Measurements from ENCODE around the gene NOTCH4. TPM values are rescaled to one million over a fixed set of nuclear protein-coding genes. Genes with fewer than 3 reads are reported as not detected.

NOTCH4 gene
- polyA plus RNA-seq, 3 donors, result 11.7 to 171 (median 44.5) TPM

- WGBS, 3 donors, result 1 to 2% (median 2%) methylated on average over 52 of the region's 52 CpGs
These were observed 70.0 kb downstream of the NOTCH4 start, which contains the start of gene PPT2 for GRCh38 chr6:32153564-32154513. Gene PPT2 (plus strand): TSS chr6:32154141. CDS start chr6:32154595, 454 bp downstream.

GRCh38 chr6:32152769-32153563 lies 70.9 kb downstream of the NOTCH4 start:
- WGBS, 3 donors, result 35 to 46% (median 41%) methylated on average over 35 of the region's 35 CpGs
- peak overlapping the region; percentile 2 for H3K27ac ChIP-seq (ENCODE audit: low read depth, low read length)

More at GRCh38 chr6:32153564-32154513, 70.0 kb downstream of the NOTCH4 start, which contains the start of gene PPT2:
- peak within 1 kb of the TSS; percentile 2 for H3K27ac ChIP-seq (ENCODE audit: low read depth, low read length)

GRCh38 chr6:32151863-32152768 lies 71.8 kb downstream of the NOTCH4 start, which contains the start of gene PRRT1:
Gene PRRT1 (minus strand): TSS chr6:32151939. CDS start chr6:32151827, 112 bp downstream.
- WGBS, 3 donors, result 18 to 47% (median 23%) methylated on average over 12 to 16 of the region's 24 CpGs
- no peak within 1 kb of the TSS for H3K27ac ChIP-seq (ENCODE audit: low read depth, low read length)

- no peak overlapping the region for H3K27ac ChIP-seq (ENCODE audit: low read depth, low read length)
- 48 to 50% (median 49%) methylated on average over 8 of the region's 8 CpGs for WGBS, 3 donors
These were observed 72.5 kb downstream of the NOTCH4 start for GRCh38 chr6:32151181-32151862.

- no peak overlapping the region for H3K27ac ChIP-seq (ENCODE audit: low read depth, low read length)
- 42 to 57% (median 54%) methylated on average over 46 to 55 of the region's 55 CpGs for WGBS, 3 donors
These were observed 73.7 kb downstream of the NOTCH4 start for GRCh38 chr6:32149932-32150870.

GRCh38 chr6:32149092-32149755 lies 74.6 kb downstream of the NOTCH4 start:
- H3K27ac ChIP-seq (ENCODE audit: low read depth, low read length), result no peak overlapping the region
- WGBS, 3 donors, result 33 to 55% (median 51%) methylated on average over 47 of the region's 47 CpGs

GRCh38 chr6:32148289-32149091 lies 75.4 kb downstream of the NOTCH4 start:
- 13 to 30% (median 25%) methylated on average over 39 of the region's 39 CpGs for WGBS, 3 donors
- no peak overlapping the region for H3K27ac ChIP-seq (ENCODE audit: low read depth, low read length)

- WGBS, 3 donors, result 82 to 95% (median 93%) methylated on average over 4 of the region's 4 CpGs
- H3K27ac ChIP-seq (ENCODE audit: low read depth, low read length), result no peak overlapping the region
These were observed 76.3 kb downstream of the NOTCH4 start for GRCh38 chr6:32147401-32148132.

- 40 to 60% (median 49%) methylated on average over 4 of the region's 4 CpGs for WGBS, 3 donors
- H3K27ac ChIP-seq (ENCODE audit: low read depth, low read length), result no peak overlapping the region
These were observed 77.2 kb downstream of the NOTCH4 start for GRCh38 chr6:32146687-32147086.

GRCh38 chr6:32146287-32146686 lies 77.6 kb downstream of the NOTCH4 start:
- 77 to 94% (median 85%) methylated on average over 1 of the region's 1 CpG for WGBS, 3 donors
- H3K27ac ChIP-seq (ENCODE audit: low read depth, low read length), result no peak overlapping the region

Other genes with a start within 250 kb of the NOTCH4 start
- gene C4A, start 242.0 kb downstream of the NOTCH4 start, polyA plus RNA-seq, result 100 to 1,000 TPM in 2 of 3 donors, 10 to 100 TPM in 1; 20.8 to 180 (median 112) TPM
- gene C4B, start 209.3 kb downstream of the NOTCH4 start, polyA plus RNA-seq, result 100 to 1,000 TPM in 1 of 3 donors, 10 to 100 TPM in 2; 22.4 to 207 (median 93.8) TPM
- 1 to 10 TPM in 2 of 3 donors, under 1 TPM in 1; 0.71 to 2.1 (median 1.4) TPM for gene CYP21A2, start 185.7 kb downstream of the NOTCH4 start, polyA plus RNA-seq
- 10 to 100 TPM in 2 of 3 donors, 1 to 10 TPM in 1; 5.3 to 65.0 (median 47.4) TPM for gene TNXB, start 114.7 kb downstream of the NOTCH4 start, polyA plus RNA-seq
- gene ATF6B, start 95.8 kb downstream of the NOTCH4 start, polyA plus RNA-seq, result 10 to 100 TPM; 36.8 to 53.4 (median 38.2) TPM
- gene FKBPL, start 93.8 kb downstream of the NOTCH4 start, polyA plus RNA-seq, result 1 to 10 TPM; 3.3 to 5.0 (median 4.3) TPM
- gene PRRT1, start 72.1 kb downstream of the NOTCH4 start, polyA plus RNA-seq, result 1 to 10 TPM in 2 of 3 donors, under 1 TPM in 1; 0.70 to 5.6 (median 1.4) TPM
- gene PPT2, start 69.9 kb downstream of the NOTCH4 start, polyA plus RNA-seq, result 10 to 100 TPM in 2 of 3 donors, 1 to 10 TPM in 1; 6.3 to 18.5 (median 13.2) TPM
- gene EGFL8, start 59.5 kb downstream of the NOTCH4 start, polyA plus RNA-seq, result 10 to 100 TPM in 2 of 3 donors, 1 to 10 TPM in 1; 5.3 to 49.7 (median 12.4) TPM
- gene AGPAT1, start 48.0 kb downstream of the NOTCH4 start, polyA plus RNA-seq, result 10 to 100 TPM; 19.9 to 56.3 (median 43.1) TPM
- 10 to 100 TPM; 37.7 to 82.3 (median 49.6) TPM for gene RNF5, start 45.7 kb downstream of the NOTCH4 start, polyA plus RNA-seq
- 1 to 10 TPM; 2.6 to 3.3 (median 3.1) TPM for gene AGER, start 39.8 kb downstream of the NOTCH4 start, polyA plus RNA-seq
- gene PBX2, start 33.9 kb downstream of the NOTCH4 start, polyA plus RNA-seq, result 10 to 100 TPM; 19.0 to 60.2 (median 33.5) TPM
- 10 to 100 TPM in 2 of 3 donors, 1 to 10 TPM in 1; 3.9 to 71.0 (median 27.7) TPM for gene GPSM3, start 31.4 kb downstream of the NOTCH4 start, polyA plus RNA-seq
- gene TSBP1, start 147.8 kb upstream of the NOTCH4 start, polyA plus RNA-seq, result not detected
- not detected for gene BTNL2, start 183.1 kb upstream of the NOTCH4 start, polyA plus RNA-seq
- gene HLA-DRA, start 215.8 kb upstream of the NOTCH4 start, polyA plus RNA-seq, result 100 to 1,000 TPM in 1 of 3 donors, 10 to 100 TPM in 2; 53.2 to 220 (median 67.1) TPM

Measured in adipose tissue (tissue), 3 donors.